Fibroblast of gingiva (primary cell): ENCODE data around the gene AMMECR1L.
"Not testable (repeated sequence)": the region's sequence is repeated elsewhere in the genome, so short reads cannot be mapped to it uniquely, and the experiment has no call there.

Source experiments
- DNase-seq: peaks from one replicate; pipeline ENCODE4 v3.0.0-alpha.2; 2011; ENCODE audit warnings: low read depth

The AMMECR1L gene

GRCh38 chr2:127841466-127842178 is 44.1 kb downstream of the AMMECR1L start:
- no peak for DNase-seq

GRCh38 chr2:127840893-127841292 is 44.9 kb downstream of the AMMECR1L start:
- DNase-seq = no peak

- no peak for DNase-seq
Observed at GRCh38 chr2:127834951-127835350, 50.8 kb downstream of the AMMECR1L start.

- no peak for DNase-seq
Observed at GRCh38 chr2:127829845-127830246, 55.9 kb downstream of the AMMECR1L start.

- not testable (repeated sequence) for DNase-seq
Observed at GRCh38 chr2:127826708-127827107, 59.0 kb downstream of the AMMECR1L start.

GRCh38 chr2:127826047-127826446 is 59.7 kb downstream of the AMMECR1L start:
- DNase-seq = no peak

GRCh38 chr2:127820080-127820668 is 65.6 kb downstream of the AMMECR1L start:
- peak; percentile 9 for DNase-seq

- DNase-seq = no peak
Observed at GRCh38 chr2:127818794-127819425, 66.8 kb downstream of the AMMECR1L start.

- DNase-seq = no peak
Observed at GRCh38 chr2:127818241-127818640, 67.5 kb downstream of the AMMECR1L start.

GRCh38 chr2:127814677-127815076 is 71.1 kb downstream of the AMMECR1L start:
- DNase-seq = no peak

GRCh38 chr2:127812441-127812840 is 73.3 kb downstream of the AMMECR1L start:
- DNase-seq = not testable (repeated sequence)
